NB4 (cell line): ENCODE data around the gene ZNF496.

Source experiments
- DNase-seq: peaks from one replicate; pipeline ENCODE4 v3.0.0; 2010; ENCODE audit warnings: low read depth
- H3K4me3 ChIP-seq: one replicate; pipeline ENCODE4 v1.5.1; 2011; ENCODE audit warnings: mild to moderate bottlenecking, low read depth, low read length, moderate library complexity
- MYC ChIP-seq: IDR thresholded peaks from 2 replicates; pipeline ENCODE4 v1.6.1; 2011; ENCODE audit warnings: low read depth, low read length
- POLR2A ChIP-seq: IDR thresholded peaks from 2 replicates; pipeline ENCODE4 v1.6.1; 2011; ENCODE audit warnings: mild to moderate bottlenecking; ENCODE audit not compliant: insufficient read length; ENCODE audit errors: extremely low read depth
- TF ChIP-seq, protein P1 (sequence below): IDR thresholded peaks from one replicate; pipeline ENCODE4 v1.5.1; 2012; ENCODE audit warnings: low read depth, low read length
- TF ChIP-seq, protein P2 (sequence below): IDR thresholded peaks from 2 replicates; pipeline ENCODE4 v1.6.1; 2011; ENCODE audit warnings: low read depth, low read length

The ZNF496 gene

GRCh38 chr1:247298701-247299100 is 33.0 kb downstream of the ZNF496 start:
- no peak overlapping the region for H3K4me3 ChIP-seq
- DNase-seq: no peak
- TF ChIP-seq MYC: no peak
- TF ChIP-seq, protein P1, sequence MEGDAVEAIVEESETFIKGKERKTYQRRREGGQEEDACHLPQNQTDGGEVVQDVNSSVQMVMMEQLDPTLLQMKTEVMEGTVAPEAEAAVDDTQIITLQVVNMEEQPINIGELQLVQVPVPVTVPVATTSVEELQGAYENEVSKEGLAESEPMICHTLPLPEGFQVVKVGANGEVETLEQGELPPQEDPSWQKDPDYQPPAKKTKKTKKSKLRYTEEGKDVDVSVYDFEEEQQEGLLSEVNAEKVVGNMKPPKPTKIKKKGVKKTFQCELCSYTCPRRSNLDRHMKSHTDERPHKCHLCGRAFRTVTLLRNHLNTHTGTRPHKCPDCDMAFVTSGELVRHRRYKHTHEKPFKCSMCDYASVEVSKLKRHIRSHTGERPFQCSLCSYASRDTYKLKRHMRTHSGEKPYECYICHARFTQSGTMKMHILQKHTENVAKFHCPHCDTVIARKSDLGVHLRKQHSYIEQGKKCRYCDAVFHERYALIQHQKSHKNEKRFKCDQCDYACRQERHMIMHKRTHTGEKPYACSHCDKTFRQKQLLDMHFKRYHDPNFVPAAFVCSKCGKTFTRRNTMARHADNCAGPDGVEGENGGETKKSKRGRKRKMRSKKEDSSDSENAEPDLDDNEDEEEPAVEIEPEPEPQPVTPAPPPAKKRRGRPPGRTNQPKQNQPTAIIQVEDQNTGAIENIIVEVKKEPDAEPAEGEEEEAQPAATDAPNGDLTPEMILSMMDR: no peak
- TF ChIP-seq, protein P2, sequence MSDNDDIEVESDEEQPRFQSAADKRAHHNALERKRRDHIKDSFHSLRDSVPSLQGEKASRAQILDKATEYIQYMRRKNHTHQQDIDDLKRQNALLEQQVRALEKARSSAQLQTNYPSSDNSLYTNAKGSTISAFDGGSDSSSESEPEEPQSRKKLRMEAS: no peak
- no peak for TF ChIP-seq POLR2A

- TF ChIP-seq, protein P2: no peak
- TF ChIP-seq, protein P1: no peak
- no peak for TF ChIP-seq POLR2A
- no peak for TF ChIP-seq MYC
- H3K4me3 ChIP-seq: no peak overlapping the region
- DNase-seq: no peak
Measured at GRCh38 chr1:247298124-247298481, 33.6 kb downstream of the ZNF496 start.

- no peak overlapping the region for H3K4me3 ChIP-seq
- TF ChIP-seq, protein P1: no peak
- TF ChIP-seq POLR2A (no peak), MYC (no peak)
- TF ChIP-seq, protein P2: no peak
- no peak for DNase-seq
Measured at GRCh38 chr1:247297263-247298123, 34.2 kb downstream of the ZNF496 start.

DNA sequence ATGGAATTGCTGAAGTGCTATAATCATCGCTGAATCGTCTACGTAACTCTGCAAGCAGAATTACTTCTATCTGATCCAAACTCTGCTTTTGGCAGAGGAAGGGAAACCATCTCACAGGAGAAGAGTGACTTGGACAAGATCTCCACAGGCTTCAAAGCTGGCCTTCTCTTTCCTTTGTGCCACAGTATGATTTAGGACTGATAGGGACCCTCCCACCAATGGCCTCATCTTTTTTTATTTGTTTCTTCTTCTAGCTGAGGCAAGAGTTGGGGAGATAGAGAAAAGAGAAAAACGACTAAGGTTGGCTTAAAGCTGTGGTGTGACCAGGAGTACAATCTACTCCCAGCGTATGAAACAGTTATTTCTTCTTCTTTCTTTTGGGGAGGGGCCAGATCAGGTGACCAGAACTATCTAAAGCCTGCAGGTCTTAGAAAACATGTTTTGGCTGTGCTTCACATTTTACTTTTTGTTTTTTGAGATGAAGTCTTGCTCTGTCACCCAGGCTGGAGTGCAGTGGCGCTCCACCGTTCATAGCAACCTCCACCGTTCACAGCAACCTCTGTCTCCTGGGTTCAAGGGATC is 35.0 kb downstream of the ZNF496 start:
- TF ChIP-seq POLR2A (no peak), MYC (no peak)
- TF ChIP-seq, protein P1: no peak
- TF ChIP-seq, protein P2: no peak
- DNase-seq: no peak
- H3K4me3 ChIP-seq: no peak overlapping the region

GRCh38 chr1:247295746-247296145 is 35.9 kb downstream of the ZNF496 start:
- DNase-seq: no peak
- TF ChIP-seq, protein P1: no peak
- H3K4me3 ChIP-seq: no peak overlapping the region
